ENCODE results near the gene PABPN1L. TPM values are rescaled to one million over a fixed set of nuclear protein-coding genes. Genes with fewer than 3 reads are reported as not detected.

The PABPN1L gene
- total RNA-seq, 1 donor from 2014 or later = not detected

DNA sequence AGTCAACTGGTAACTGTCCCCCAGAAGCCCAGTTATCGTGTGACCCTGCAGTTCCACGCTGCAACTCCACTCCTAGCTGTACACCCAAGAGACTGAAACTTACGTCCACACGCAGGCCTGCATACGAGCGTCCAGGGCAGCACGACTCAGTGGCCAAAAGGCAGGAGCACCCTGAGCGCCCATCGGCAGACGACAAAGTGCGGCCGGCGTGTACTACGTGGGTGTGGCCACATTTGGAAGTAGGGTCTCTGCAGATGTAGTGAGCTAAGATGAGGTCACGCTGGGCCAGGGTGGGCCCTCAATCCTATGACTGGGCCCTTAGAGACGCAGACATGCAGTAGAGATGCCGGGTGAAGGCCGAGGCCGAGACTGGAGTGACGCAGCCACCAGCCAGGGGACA is 23.2 kb downstream of the PABPN1L start:
- no peaks in the 10 kb centered on the region for H3K27me3 ChIP-seq
- intact Hi-C loops (cut with DNase I) = no loop called here
- no peaks in the 10 kb centered on the region for H3K9me3 ChIP-seq
- peaks cover 0 to 23% of the 10 kb centered on the region in 2 donors for H3K36me3 ChIP-seq
- no peak overlapping the region for H3K27ac ChIP-seq
- TF ChIP-seq POLR2AphosphoS5 (IDR thresholded peaks at IDR 0.05; ENCODE audit: insufficient read depth in 1 of 2, low read depth in 1 of 2) = no peak
- no peak overlapping the region for H3K4me3 ChIP-seq
- no peak for DNase-seq (ENCODE audit: extremely low spot score in 2 of 2)
- H3K4me1 ChIP-seq = no peaks in the 10 kb centered on the region

DNA sequence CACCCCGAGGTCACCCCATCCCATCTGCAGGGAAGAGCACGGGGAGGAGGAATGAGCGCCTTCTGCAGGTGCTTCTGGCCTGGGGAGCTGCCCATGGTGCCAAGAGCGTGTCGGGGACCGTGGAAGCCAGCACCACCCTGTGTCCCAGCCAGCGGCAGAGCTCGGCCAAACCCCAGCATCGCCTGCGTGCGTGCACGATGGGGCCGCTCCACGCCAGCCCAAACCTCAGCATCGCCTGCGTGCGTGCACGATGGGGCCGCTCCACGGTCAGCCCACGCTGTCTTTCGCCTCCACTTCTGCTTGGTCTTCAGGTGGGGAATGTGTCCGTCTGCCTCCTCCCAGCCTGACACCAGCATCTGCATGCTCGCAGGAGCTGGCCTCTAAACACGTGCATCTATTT is 23.7 kb downstream of the PABPN1L start:
- intact Hi-C loops (cut with DNase I) = no loop called here
- Histone ChIP-seq H3K4me3 (no peak overlapping the region), H3K27me3 (no peaks in the 10 kb centered on the region), H3K27ac (no peak overlapping the region), H3K4me1 (no peaks in the 10 kb centered on the region), H3K9me3 (no peaks in the 10 kb centered on the region), H3K36me3 (peaks cover 0 to 24% of the 10 kb centered on the region in 2 donors)
- DNase-seq (ENCODE audit: extremely low spot score in 2 of 2) = no peak
- TF ChIP-seq, protein P1, sequence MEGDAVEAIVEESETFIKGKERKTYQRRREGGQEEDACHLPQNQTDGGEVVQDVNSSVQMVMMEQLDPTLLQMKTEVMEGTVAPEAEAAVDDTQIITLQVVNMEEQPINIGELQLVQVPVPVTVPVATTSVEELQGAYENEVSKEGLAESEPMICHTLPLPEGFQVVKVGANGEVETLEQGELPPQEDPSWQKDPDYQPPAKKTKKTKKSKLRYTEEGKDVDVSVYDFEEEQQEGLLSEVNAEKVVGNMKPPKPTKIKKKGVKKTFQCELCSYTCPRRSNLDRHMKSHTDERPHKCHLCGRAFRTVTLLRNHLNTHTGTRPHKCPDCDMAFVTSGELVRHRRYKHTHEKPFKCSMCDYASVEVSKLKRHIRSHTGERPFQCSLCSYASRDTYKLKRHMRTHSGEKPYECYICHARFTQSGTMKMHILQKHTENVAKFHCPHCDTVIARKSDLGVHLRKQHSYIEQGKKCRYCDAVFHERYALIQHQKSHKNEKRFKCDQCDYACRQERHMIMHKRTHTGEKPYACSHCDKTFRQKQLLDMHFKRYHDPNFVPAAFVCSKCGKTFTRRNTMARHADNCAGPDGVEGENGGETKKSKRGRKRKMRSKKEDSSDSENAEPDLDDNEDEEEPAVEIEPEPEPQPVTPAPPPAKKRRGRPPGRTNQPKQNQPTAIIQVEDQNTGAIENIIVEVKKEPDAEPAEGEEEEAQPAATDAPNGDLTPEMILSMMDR (IDR thresholded peaks at IDR 0.05) = no peak
- TF ChIP-seq POLR2A (IDR thresholded peaks at IDR 0.05) (no peak), POLR2AphosphoS5 (IDR thresholded peaks at IDR 0.05; ENCODE audit: insufficient read depth in 1 of 2, low read depth in 1 of 2) (no peak)

DNA sequence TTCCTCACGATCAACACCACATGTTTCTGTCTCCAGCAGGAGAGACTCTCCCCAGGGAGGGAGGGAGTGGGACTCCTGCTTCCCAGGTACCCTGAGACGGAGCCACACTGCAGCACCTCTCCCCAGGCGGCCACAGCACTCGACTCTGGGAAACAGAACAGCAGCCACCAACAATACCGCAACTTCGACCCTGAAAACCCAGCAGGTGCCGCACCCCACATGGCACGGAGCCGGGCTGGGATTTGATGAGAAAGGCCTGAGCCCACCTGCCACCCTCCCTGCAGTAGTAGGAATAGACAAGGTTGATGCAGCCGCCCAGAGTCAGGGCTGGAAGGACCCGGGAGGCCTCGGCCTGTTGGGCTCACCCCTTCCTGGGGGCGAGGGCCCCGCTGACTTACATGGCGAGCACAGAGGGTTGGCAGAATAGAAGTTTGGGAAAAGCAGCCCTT is 24.1 kb downstream of the PABPN1L start:
- H3K27ac ChIP-seq = no peak overlapping the region
- no peaks in the 10 kb centered on the region for H3K27me3 ChIP-seq
- peaks cover 0 to 24% of the 10 kb centered on the region in 2 donors for H3K36me3 ChIP-seq
- intact Hi-C loops (cut with DNase I) = no loop called here
- H3K9me3 ChIP-seq = no peaks in the 10 kb centered on the region
- H3K4me3 ChIP-seq = no peak overlapping the region
- no peak for DNase-seq (ENCODE audit: extremely low spot score in 2 of 2)
- TF ChIP-seq POLR2A (IDR thresholded peaks at IDR 0.05) (no peak), POLR2AphosphoS5 (IDR thresholded peaks at IDR 0.05; ENCODE audit: insufficient read depth in 1 of 2, low read depth in 1 of 2) (no peak)
- TF ChIP-seq, protein P1 (IDR thresholded peaks at IDR 0.05) = no peak
- H3K4me1 ChIP-seq = no peaks in the 10 kb centered on the region

DNA sequence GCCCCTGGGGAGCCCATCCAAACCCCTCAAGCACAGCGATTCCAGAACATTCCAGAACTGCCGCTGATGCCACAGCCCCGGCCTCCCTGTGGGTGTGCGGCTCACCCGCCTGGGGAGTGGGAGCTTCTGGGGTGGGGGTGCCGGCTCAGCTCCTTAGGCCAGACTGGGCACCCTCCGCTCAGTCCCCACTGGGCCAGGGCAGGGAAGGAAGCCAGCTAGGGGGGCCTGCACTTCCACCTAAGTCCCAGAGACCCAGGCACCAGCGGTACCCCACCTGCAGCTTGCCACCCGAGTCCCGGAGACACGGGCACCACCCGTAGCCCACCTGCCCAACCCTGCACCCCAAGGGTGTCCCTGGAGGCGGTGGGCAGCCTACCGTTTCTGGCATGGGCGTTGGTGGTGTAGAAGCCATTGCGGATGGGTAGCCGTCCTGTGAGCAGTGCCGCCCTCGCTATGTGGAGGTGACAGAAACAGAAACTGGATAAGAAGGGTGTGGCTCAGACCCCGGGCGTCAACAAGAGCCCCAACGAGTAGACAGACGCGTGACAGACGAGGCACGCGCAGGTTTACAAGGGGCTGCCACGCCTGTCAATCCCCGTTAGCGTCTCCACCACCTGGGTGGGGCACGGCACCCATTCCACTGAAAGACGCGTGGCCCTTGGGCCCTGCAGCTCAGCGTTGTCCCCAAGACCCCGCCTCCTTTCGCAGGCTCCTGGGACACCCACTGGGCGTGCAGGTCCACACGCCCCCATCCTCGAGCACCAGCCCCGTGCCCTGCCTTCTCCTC is 24.7 kb downstream of the PABPN1L start:
- TF ChIP-seq, protein P1 (IDR thresholded peaks at IDR 0.05) = no peak
- TF ChIP-seq POLR2AphosphoS5 (IDR thresholded peaks at IDR 0.05; ENCODE audit: insufficient read depth in 1 of 2, low read depth in 1 of 2) (no peak), POLR2A (IDR thresholded peaks at IDR 0.05) (no peak)
- H3K36me3 ChIP-seq = peaks cover 0 to 24% of the 10 kb centered on the region in 2 donors
- no peak for DNase-seq (ENCODE audit: extremely low spot score in 2 of 2)
- no peaks in the 10 kb centered on the region for H3K4me1 ChIP-seq
- no peak overlapping the region for H3K27ac ChIP-seq
- no peaks in the 10 kb centered on the region for H3K9me3 ChIP-seq
- H3K27me3 ChIP-seq = no peaks in the 10 kb centered on the region
- intact Hi-C loops (cut with DNase I) = no loop called here
- no peak overlapping the region for H3K4me3 ChIP-seq

DNA sequence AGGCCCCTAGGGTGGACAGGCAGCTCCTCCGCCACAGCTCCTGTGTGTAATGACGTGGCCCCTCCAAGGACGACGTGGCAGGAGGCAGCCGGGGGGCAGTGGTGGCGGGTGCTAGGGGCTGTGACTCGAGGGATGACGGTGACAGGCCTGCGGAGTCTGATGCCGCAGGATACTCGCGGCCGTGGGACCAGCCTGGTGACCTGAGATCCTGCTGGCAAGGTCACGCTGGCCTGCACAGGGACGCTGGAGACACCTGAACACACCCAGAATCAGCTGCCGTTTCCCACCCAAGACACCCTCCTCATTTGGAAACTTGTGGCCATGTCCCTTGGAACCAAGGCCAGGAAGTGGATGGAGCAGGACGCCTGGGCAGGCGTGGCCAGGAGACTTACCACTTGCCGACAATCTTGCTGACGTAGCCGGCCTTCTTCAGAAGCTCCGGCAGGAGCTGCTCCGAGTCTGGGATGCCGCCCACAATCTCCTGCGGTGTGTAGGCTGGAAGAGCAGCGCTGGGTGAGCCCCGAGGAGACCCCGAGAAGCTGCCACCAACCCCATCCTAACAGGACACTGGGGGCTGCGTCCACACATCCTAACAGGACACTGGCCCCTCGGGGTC is 25.8 kb downstream of the PABPN1L start:
- intact Hi-C loops (cut with DNase I) = no loop called here
- no peaks in the 10 kb centered on the region for H3K27me3 ChIP-seq
- peaks cover 0 to 24% of the 10 kb centered on the region in 2 donors for H3K36me3 ChIP-seq
- H3K27ac ChIP-seq = no peak overlapping the region
- H3K4me1 ChIP-seq = no peaks in the 10 kb centered on the region
- H3K4me3 ChIP-seq = no peak overlapping the region
- TF ChIP-seq POLR2A (IDR thresholded peaks at IDR 0.05) = no peak
- TF ChIP-seq POLR2AphosphoS5 (IDR thresholded peaks at IDR 0.05; ENCODE audit: insufficient read depth in 1 of 2, low read depth in 1 of 2) = no peak
- TF ChIP-seq, protein P1 (IDR thresholded peaks at IDR 0.05) = no peak
- no peaks in the 10 kb centered on the region for H3K9me3 ChIP-seq
- no peak for DNase-seq (ENCODE audit: extremely low spot score in 2 of 2)

Measured in vagina (tissue), 2 donors.